OCI-LY7 (cell line): Measurements from ENCODE around the gene CTNNA2. TPM values are rescaled to one million over a fixed set of nuclear protein-coding genes. Genes with fewer than 3 reads are reported as not detected.

Experiments used
- BruUV-seq: library from RNA; stranded (reverse); fragments of 400-500 nt; replicated peaks from 2 replicates; lab custom pipeline; 2021; lab: Mats Ljungman, UMichigan
- CTCF ChIA-PET: fragments of 300-600 bp; sonication (Branson Sonifier 250); formaldehyde crosslinking; loops from one replicate; lab custom pipeline; 2022; ENCODE audit warnings: antibody characterized with exemption; ENCODE audit not compliant: unreplicated experiment; lab: Charles Lee
- POLR2A ChIA-PET: fragments of 300-600 bp; sonication (Branson Sonifier 250); formaldehyde crosslinking; loops from one replicate; lab custom pipeline; 2022; ENCODE audit warnings: antibody characterized with exemption; lab: Charles Lee
- DNase-seq: peaks from one replicate; pipeline ENCODE4 v3.0.0-alpha.2; 2015; ENCODE audit warnings: low spot score
- H2AFZ ChIP-seq: fragments of 200-600 bp; sonication (generic), shearing (Covaris generic); 2 replicates; pipeline ENCODE4 v1.6.1; 2014; ENCODE audit warnings: mild to moderate bottlenecking, antibody characterized with exemption, low read length, moderate library complexity
- H3K27ac ChIP-seq: fragments of 200-600 bp; sonication (generic); 2 replicates; pipeline ENCODE4 v1.5.1; 2014; ENCODE audit warnings: mixed run types, low read depth, mild to moderate bottlenecking, moderate library complexity, low read length, inconsistent platforms; ENCODE audit not compliant: poor library complexity, severe bottlenecking
- H3K36me3 ChIP-seq: fragments of 200-600 bp; sonication (generic); 2 replicates; pipeline ENCODE4 v1.6.1; 2014; ENCODE audit warnings: mild to moderate bottlenecking, antibody characterized with exemption, low read length, moderate library complexity, mixed read lengths; ENCODE audit not compliant: insufficient read depth
- H3K4me1 ChIP-seq: fragments of 200-600 bp; sonication (generic); 2 replicates; pipeline ENCODE4 v1.5.1; 2014; ENCODE audit warnings: mild to moderate bottlenecking, low read length; ENCODE audit not compliant: insufficient read depth, poor library complexity, severe bottlenecking
- H3K4me2 ChIP-seq: fragments of 200-600 bp; sonication (generic); 2 replicates; pipeline ENCODE4 v1.6.1; 2014; ENCODE audit warnings: mild to moderate bottlenecking, low read length
- H3K4me3 ChIP-seq: fragments of 200-600 bp; sonication (generic); 2 replicates; pipeline ENCODE4 v1.5.1; 2014; ENCODE audit warnings: mild to moderate bottlenecking, low read depth, low read length; ENCODE audit not compliant: poor library complexity, severe bottlenecking
- H3K79me2 ChIP-seq: fragments of 200-600 bp; sonication (generic); 2 replicates; pipeline ENCODE4 v1.6.1; 2016; ENCODE audit warnings: low read depth, mild to moderate bottlenecking, low read length, moderate library complexity, mixed read lengths; ENCODE audit not compliant: insufficient read depth
- H3K9me2 ChIP-seq: fragments of 200-600 bp; sonication (generic); 2 replicates; pipeline ENCODE4 v1.6.1; 2016; ENCODE audit warnings: mild to moderate bottlenecking, low read length, mixed read lengths; ENCODE audit not compliant: insufficient read depth
- H3K9me3 ChIP-seq: fragments of 200-600 bp; sonication (generic); 2 replicates; pipeline ENCODE4 v1.6.1; 2014; ENCODE audit warnings: mild to moderate bottlenecking, mixed run types, low read length, mixed read lengths
- H4K20me1 ChIP-seq: fragments of 200-600 bp; sonication (generic); 2 replicates; pipeline ENCODE4 v1.6.1; 2014; ENCODE audit warnings: mild to moderate bottlenecking, antibody characterized with exemption, low read length, moderate library complexity, mixed read lengths; ENCODE audit not compliant: insufficient read depth
- EZH2phosphoT487 ChIP-seq: fragments of 200-600 bp; sonication (generic); IDR thresholded peaks from 2 replicates; pipeline ENCODE4 v1.6.1; 2018; ENCODE audit warnings: low read depth, borderline replicate concordance, mild to moderate bottlenecking, mixed run types, antibody characterized with exemption, low read length, moderate library complexity, mixed read lengths
- intact Hi-C: fragments of 100-400 bp; cut with micrococcal nuclease; formaldehyde crosslinking; loops from one replicate; pipeline ENCODE4 v1.10.0; 2022; ENCODE audit not compliant: unreplicated experiment
- total RNA-seq, 2 experiments: library from RNA; depleted of rRNA in 1 of 2; stranded (reverse); fragments of >200 nt in 1 of 2; shearing (Covaris generic) in 1 of 2; gene quantifications; 2 replicates each; pipeline ENCODE4 v1.2.3, GENCODE V29; 2014 to 2022
- TF ChIP-seq, protein P1 (sequence below): fragments of 200-600 bp; sonication (generic); conservative IDR thresholded peaks from 2 replicates; pipeline ENCODE4 v1.5.1; 2014; ENCODE audit warnings: mild to moderate bottlenecking, antibody characterized with exemption, low read length, moderate library complexity, mixed read lengths

CTNNA2 gene
- total RNA-seq, 2 experiments from 2014 or later: 0.19 to 2.7 TPM

DNA sequence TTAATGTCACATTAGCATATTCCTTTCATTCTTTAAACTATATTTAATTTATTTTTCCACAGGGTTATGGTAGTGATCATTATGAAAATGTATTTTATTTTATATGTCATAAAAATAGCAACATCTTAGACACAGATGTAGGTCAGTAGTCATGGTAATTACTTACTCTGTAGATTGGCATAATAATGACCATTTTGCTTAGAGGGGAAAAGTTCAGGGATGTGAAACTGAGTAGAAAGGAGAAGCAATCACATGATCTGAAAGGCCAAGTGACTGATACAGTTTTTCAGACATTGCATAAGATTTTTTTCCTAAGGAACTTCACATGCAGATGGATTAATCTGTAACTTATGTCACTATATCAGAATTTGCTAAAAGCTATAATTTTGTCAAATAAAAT, 286.9 kb downstream of the CTNNA2 start:
- no TSS peak for BruUV-seq
- no peak overlapping the region for H3K4me3 ChIP-seq
- no peaks in the 10 kb centered on the region for H3K4me1 ChIP-seq
- no peaks in the 10 kb centered on the region for H3K9me3 ChIP-seq
- no peak overlapping the region for H3K27ac ChIP-seq
- intact Hi-C loops: no loop called here
- no peak overlapping the region for H3K4me2 ChIP-seq
- DNase-seq: no peak
- H3K9me2 ChIP-seq: no peaks in the 10 kb centered on the region
- CTCF ChIA-PET: no interaction called here
- POLR2A ChIA-PET: no interaction called here
- no peaks in the 10 kb centered on the region for H3K79me2 ChIP-seq
- no peaks in the 10 kb centered on the region for H3K36me3 ChIP-seq
- H2AFZ ChIP-seq: no peak overlapping the region
- TF ChIP-seq EZH2phosphoT487: no peak
- TF ChIP-seq, protein P1, sequence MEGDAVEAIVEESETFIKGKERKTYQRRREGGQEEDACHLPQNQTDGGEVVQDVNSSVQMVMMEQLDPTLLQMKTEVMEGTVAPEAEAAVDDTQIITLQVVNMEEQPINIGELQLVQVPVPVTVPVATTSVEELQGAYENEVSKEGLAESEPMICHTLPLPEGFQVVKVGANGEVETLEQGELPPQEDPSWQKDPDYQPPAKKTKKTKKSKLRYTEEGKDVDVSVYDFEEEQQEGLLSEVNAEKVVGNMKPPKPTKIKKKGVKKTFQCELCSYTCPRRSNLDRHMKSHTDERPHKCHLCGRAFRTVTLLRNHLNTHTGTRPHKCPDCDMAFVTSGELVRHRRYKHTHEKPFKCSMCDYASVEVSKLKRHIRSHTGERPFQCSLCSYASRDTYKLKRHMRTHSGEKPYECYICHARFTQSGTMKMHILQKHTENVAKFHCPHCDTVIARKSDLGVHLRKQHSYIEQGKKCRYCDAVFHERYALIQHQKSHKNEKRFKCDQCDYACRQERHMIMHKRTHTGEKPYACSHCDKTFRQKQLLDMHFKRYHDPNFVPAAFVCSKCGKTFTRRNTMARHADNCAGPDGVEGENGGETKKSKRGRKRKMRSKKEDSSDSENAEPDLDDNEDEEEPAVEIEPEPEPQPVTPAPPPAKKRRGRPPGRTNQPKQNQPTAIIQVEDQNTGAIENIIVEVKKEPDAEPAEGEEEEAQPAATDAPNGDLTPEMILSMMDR: no peak
- no peaks in the 10 kb centered on the region for H4K20me1 ChIP-seq

DNA sequence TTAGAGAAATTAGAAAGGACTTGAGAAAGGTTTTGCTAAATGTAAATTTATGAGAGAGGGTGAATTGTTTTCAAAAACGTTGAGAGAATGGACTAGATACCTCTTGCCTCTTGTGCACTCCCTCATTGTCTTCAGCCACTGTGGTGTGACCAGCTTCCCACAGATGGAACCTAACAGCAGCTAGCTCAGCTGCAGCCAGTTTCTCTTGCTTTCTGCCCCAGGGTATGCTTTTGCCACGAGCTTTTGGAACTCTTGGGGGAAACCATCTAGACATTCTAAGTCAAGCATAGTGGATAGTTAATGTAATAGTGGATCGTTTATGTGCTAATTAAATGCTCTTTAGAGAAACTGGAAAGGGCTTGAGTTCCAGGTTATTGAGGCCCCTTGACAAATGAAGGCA, 288.2 kb downstream of the CTNNA2 start:
- intact Hi-C loops: no loop called here
- Histone ChIP-seq H3K9me2 (no peaks in the 10 kb centered on the region), H4K20me1 (no peaks in the 10 kb centered on the region), H2AFZ (no peak overlapping the region), H3K79me2 (no peaks in the 10 kb centered on the region), H3K9me3 (no peaks in the 10 kb centered on the region), H3K36me3 (no peaks in the 10 kb centered on the region), H3K4me1 (no peaks in the 10 kb centered on the region), H3K4me2 (no peak overlapping the region), H3K27ac (no peak overlapping the region), H3K4me3 (no peak overlapping the region)
- no peak for DNase-seq
- TF ChIP-seq, protein P1: no peak
- TF ChIP-seq EZH2phosphoT487: no peak
- BruUV-seq: no TSS peak
- ChIA-PET CTCF (no interaction called here), POLR2A (interaction anchor here (1.0 kb wide), 1 partner anchor 70 kb away, joined by 4 read pairs; no protein-coding TSS in a partner anchor)

DNA sequence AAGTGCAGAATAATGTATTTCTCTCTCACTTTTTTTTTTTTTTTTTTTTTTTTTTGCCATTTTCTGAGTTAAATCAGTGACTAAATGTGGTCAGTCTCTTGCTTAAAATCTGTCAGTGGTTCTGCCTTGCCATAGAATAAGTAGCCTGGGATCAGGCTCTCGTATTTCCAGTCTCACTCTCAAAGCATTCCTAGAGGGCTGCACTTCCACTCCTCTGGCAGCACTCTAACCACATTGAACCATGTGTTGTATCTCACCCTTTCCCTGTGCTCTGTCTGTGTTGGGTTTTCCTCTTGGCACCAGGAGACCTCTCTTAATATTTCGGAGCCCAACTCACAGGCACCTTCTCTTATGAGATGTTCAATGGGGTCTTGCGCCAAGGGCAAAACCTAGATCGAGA, 304.4 kb downstream of the CTNNA2 start:
- POLR2A ChIA-PET: no interaction called here
- intact Hi-C loops: no loop called here
- no peak overlapping the region for H3K4me2 ChIP-seq
- no peaks in the 10 kb centered on the region for H4K20me1 ChIP-seq
- no peak overlapping the region for H3K4me3 ChIP-seq
- H3K9me3 ChIP-seq: no peaks in the 10 kb centered on the region
- H3K36me3 ChIP-seq: no peaks in the 10 kb centered on the region
- H3K4me1 ChIP-seq: no peaks in the 10 kb centered on the region
- CTCF ChIA-PET: no interaction called here
- no TSS peak for BruUV-seq
- no peak for DNase-seq
- H3K27ac ChIP-seq: no peak overlapping the region
- H3K9me2 ChIP-seq: no peaks in the 10 kb centered on the region
- H3K79me2 ChIP-seq: no peaks in the 10 kb centered on the region
- no peak for TF ChIP-seq EZH2phosphoT487
- H2AFZ ChIP-seq: no peak overlapping the region
